NT2/D1 (cell line): ENCODE data around the gene ORC1.

Source experiments
- DNase-seq: peaks from one replicate; pipeline ENCODE4 v3.0.0-alpha.2; 2011; ENCODE audit warnings: low read depth, low spot score
- H3K27me3 ChIP-seq: 2 replicates; pipeline ENCODE4 v1.6.0; 2011; ENCODE audit warnings: mild to moderate bottlenecking; ENCODE audit not compliant: insufficient read length, insufficient read depth
- H3K36me3 ChIP-seq: 2 replicates; pipeline ENCODE4 v1.6.1; 2011; ENCODE audit warnings: mild to moderate bottlenecking, low read length, mixed read lengths; ENCODE audit not compliant: insufficient read depth, insufficient read length
- H3K4me1 ChIP-seq: 2 replicates; pipeline ENCODE4 v1.5.1; 2011; ENCODE audit not compliant: insufficient read depth, insufficient read length
- H3K4me3 ChIP-seq: 2 replicates; pipeline ENCODE4 v1.5.1; 2011; ENCODE audit warnings: low read depth; ENCODE audit not compliant: insufficient read length
- H3K9ac ChIP-seq: 2 replicates; pipeline ENCODE4 v1.6.0; 2011; ENCODE audit warnings: low read depth; ENCODE audit not compliant: insufficient read length
- H3K9me3 ChIP-seq: 2 replicates; pipeline ENCODE4 v1.5.1; 2011; ENCODE audit warnings: mild to moderate bottlenecking, low read length; ENCODE audit not compliant: insufficient read depth
- SUZ12 ChIP-seq: IDR thresholded peaks from 2 replicates; pipeline ENCODE4 v1.6.1; 2011; ENCODE audit not compliant: insufficient read length, insufficient read depth; ENCODE audit errors: extremely low read depth
- YY1 ChIP-seq: IDR thresholded peaks from 2 replicates; pipeline ENCODE4 v1.6.1; 2011; ENCODE audit not compliant: insufficient read length, insufficient read depth
- ZNF274 ChIP-seq: IDR thresholded peaks from 2 replicates; pipeline ENCODE4 v1.6.1; 2011; ENCODE audit warnings: mild to moderate bottlenecking, low read depth, low read length

Gene ORC1

DNA sequence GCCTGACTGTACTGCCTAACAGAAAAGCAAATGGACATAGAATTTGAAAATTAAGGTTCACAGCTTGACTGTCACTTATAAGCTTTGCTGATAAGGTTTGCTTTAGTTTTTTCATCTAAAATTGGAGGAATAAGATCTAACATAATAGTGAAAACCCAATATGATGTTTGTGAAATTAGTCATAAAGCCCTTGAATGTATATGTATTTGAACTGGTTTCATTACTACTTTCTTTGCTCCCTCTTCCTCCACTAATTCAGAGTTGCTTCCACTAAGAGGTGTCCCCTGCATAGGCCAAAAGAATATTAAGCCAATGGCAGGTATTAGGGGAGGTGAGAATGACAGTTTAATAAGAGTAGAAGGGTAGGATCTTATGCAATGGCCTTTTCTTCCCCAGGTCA, 10.7 kb upstream of the ORC1 start:
- Histone ChIP-seq H3K27me3 (no peaks in the 10 kb centered on the region), H3K4me1 (no peaks in the 10 kb centered on the region), H3K36me3 (peaks cover 91% of the 10 kb centered on the region), H3K9ac (no peak overlapping the region), H3K9me3 (no peaks in the 10 kb centered on the region), H3K4me3 (no peak overlapping the region)
- DNase-seq: no peak
- TF ChIP-seq YY1: no peak
- no peak for TF ChIP-seq ZNF274
- no peak for TF ChIP-seq SUZ12

DNA sequence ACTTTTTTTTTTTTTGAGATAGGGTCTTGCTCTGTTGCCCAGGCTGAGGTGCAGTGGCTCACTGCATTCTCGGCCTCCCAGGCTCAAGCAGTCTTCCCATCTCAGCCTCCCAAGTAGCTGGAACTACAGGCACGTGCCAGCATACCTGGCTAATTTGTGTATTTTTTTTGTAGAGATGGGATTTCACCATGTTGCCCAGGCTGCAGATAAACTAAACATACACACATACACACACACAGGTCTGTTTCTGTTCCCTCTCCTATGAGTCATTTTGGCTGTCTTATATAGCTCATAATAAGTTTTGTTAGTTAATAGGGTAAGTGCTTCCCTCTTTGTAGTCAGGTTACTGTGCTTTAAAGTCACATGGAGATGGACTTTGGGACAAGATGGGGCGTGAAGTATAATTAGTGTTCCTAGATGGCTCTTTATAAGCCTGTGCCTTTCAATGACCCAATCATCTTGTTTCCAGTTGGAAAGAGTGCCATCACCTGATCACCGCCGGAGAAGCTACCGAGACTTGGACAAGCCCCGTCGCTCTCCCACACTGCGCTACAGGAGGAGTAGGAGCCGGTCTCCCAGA, 9.3 kb upstream of the ORC1 start:
- DNase-seq: no peak
- no peaks in the 10 kb centered on the region for H3K9me3 ChIP-seq

DNA sequence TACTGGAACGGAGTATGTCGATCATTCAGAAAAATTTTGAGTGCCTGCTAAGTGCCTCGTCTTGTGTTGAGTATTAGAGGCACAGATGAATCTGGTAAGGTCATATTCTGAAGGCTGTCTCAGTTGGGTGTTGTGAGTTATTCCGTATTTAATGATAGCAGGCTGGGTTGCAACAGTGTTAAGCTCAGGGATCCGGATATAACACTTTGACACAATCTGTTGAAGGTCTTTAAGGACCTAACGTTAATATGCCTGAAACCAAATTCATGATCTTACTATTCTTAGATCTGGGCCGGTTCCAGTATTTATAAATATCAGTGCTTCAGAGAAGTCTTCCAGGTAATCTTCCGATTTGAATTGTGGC, 734 bp upstream of the ORC1 start:
- Histone ChIP-seq H3K36me3 (peaks cover 74% of the 10 kb centered on the region), H3K4me3 (peak overlapping the region; percentile 97), H3K9me3 (no peaks in the 10 kb centered on the region), H3K4me1 (no peaks in the 10 kb centered on the region), H3K9ac (peak overlapping the region; percentile 98), H3K27me3 (no peaks in the 10 kb centered on the region)
- DNase-seq: no peak
- no peak for TF ChIP-seq SUZ12

More for the DNA sequence above, 9.3 kb upstream of the ORC1 start:
- no peak overlapping the region for H3K4me3 ChIP-seq
- TF ChIP-seq SUZ12 (no peak), YY1 (no peak), ZNF274 (no peak)
- H3K27me3 ChIP-seq: no peaks in the 10 kb centered on the region
- H3K9ac ChIP-seq: no peak overlapping the region
- H3K36me3 ChIP-seq: peaks cover 94% of the 10 kb centered on the region
- no peaks in the 10 kb centered on the region for H3K4me1 ChIP-seq

DNA sequence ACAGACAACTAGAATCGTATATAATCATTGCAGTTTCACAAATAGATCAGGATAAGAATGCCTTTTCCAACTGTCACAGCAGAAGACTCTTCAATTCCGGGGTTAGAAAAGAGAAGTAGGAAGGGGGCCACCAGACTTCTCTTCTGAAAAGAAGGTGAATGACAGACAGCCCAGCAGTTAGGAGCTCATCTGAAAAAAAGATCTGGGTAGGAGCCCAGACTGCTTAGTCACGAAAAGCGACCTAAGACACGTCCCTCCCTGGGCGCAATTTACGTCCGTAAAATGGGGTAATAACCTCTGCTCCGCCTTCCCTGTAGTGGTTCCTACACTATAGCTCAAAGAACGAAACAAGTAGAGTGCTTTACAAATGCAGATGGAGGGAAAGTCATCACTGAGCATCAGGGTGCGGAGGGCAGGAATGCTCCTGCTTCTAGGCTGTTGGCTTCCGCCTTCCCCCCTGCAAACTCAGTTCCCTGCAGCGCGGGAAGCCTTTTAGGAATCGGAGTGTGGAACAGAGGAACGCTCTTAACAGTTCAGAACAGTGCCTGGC, 582 bp downstream of the ORC1 start:
- peaks cover 71% of the 10 kb centered on the region for H3K36me3 ChIP-seq
- peak overlapping the region; percentile 98 for H3K9ac ChIP-seq
- H3K4me3 ChIP-seq: peak overlapping the region; percentile 97
- H3K4me1 ChIP-seq: no peaks in the 10 kb centered on the region
- TF ChIP-seq YY1 (no peak), ZNF274 (no peak), SUZ12 (no peak)
- peak; percentile 94 for DNase-seq
- no peaks in the 10 kb centered on the region for H3K9me3 ChIP-seq
- H3K27me3 ChIP-seq: no peaks in the 10 kb centered on the region

DNA sequence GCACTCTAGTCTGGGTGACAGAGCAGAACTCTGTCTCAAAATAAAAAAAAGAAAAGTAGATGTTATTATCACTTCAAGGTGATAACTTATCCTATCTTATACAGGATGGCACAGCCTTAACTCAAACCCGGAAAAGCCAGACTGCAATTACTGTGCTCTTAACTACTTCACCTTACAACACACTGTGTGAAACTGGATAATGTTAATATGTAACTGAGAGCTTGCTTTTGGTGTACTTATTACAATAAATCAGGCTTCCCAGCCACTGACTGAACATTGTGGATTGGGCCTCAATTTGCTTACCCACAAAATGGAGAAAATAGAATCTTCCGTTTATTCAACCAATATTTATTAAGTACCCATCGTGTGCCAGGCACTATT, 1.4 kb downstream of the ORC1 start:
- no peaks in the 10 kb centered on the region for H3K27me3 ChIP-seq
- H3K9me3 ChIP-seq: no peaks in the 10 kb centered on the region
- DNase-seq: no peak
- TF ChIP-seq ZNF274: no peak
- no peak for TF ChIP-seq YY1
- TF ChIP-seq SUZ12: no peak
- H3K4me1 ChIP-seq: no peaks in the 10 kb centered on the region
- peaks cover 68% of the 10 kb centered on the region for H3K36me3 ChIP-seq
- H3K9ac ChIP-seq: peak overlapping the region; percentile 98
- peak overlapping the region; percentile 97 for H3K4me3 ChIP-seq

DNA sequence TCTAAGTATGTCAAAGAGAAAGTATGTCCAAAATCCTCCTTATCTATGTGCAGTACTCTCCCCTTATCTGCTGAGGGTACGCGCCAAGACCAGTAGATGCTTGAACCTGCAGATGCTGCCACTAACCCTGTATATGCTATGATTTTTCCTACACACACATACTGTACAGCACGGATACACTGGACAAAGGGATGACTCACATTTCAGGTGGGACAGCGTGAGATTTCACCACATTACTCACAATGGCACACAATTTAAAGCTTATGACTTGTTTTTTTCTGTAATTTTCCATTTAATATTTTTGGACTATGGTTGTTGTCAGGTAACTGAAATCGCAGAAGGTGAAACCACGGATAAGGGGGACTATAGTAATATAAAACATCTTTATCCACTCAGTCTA, 4.1 kb downstream of the ORC1 start:
- peaks cover 74% of the 10 kb centered on the region for H3K36me3 ChIP-seq
- no peaks in the 10 kb centered on the region for H3K9me3 ChIP-seq
- H3K9ac ChIP-seq: no peak overlapping the region
- no peak for DNase-seq
- H3K27me3 ChIP-seq: no peaks in the 10 kb centered on the region
- H3K4me1 ChIP-seq: no peaks in the 10 kb centered on the region
- TF ChIP-seq SUZ12 (no peak), YY1 (no peak), ZNF274 (no peak)
- H3K4me3 ChIP-seq: no peak overlapping the region

DNA sequence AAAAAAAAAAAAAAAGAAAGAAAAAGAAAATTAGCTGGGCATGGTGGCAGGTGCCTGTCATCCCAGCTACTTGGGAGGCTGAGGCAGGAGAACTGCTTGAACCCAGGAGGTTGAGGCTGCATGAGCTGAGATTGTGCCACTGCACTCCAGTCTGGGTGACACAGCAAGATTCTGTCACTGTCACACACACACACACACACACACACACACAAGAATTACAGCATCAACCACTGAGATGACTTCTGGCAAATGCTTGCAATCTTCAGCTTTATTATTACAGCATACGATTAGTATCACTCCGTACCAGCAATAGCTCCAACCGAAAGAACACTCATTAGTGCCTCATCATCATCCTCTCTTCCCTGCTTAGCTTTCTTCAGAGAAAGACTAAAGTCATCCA, 4.6 kb downstream of the ORC1 start:
- no peak for TF ChIP-seq SUZ12
- no peak for TF ChIP-seq YY1
- no peak for TF ChIP-seq ZNF274
- Histone ChIP-seq H3K27me3 (no peaks in the 10 kb centered on the region), H3K4me3 (no peak overlapping the region), H3K9ac (no peak overlapping the region), H3K4me1 (no peaks in the 10 kb centered on the region), H3K9me3 (no peaks in the 10 kb centered on the region), H3K36me3 (peaks cover 79% of the 10 kb centered on the region)
- DNase-seq: no peak
